ENCODE results near the gene POU2F1.

GRCh38 chr1:167238713-167239112, 18.0 kb downstream of the POU2F1 start:
- TF ChIP-seq, protein P1, sequence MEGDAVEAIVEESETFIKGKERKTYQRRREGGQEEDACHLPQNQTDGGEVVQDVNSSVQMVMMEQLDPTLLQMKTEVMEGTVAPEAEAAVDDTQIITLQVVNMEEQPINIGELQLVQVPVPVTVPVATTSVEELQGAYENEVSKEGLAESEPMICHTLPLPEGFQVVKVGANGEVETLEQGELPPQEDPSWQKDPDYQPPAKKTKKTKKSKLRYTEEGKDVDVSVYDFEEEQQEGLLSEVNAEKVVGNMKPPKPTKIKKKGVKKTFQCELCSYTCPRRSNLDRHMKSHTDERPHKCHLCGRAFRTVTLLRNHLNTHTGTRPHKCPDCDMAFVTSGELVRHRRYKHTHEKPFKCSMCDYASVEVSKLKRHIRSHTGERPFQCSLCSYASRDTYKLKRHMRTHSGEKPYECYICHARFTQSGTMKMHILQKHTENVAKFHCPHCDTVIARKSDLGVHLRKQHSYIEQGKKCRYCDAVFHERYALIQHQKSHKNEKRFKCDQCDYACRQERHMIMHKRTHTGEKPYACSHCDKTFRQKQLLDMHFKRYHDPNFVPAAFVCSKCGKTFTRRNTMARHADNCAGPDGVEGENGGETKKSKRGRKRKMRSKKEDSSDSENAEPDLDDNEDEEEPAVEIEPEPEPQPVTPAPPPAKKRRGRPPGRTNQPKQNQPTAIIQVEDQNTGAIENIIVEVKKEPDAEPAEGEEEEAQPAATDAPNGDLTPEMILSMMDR (IDR thresholded peaks at IDR 0.05), result no peak
- TF ChIP-seq POLR2AphosphoS5 (IDR thresholded peaks at IDR 0.05) (no peak), POLR2A (IDR thresholded peaks at IDR 0.05) (no peak)
